Measurements from ENCODE around the gene MSH5. TPM values are rescaled to one million over a fixed set of nuclear protein-coding genes. Genes with fewer than 3 reads are reported as not detected.

Gene MSH5
- total and polyA plus RNA-seq, 2 of the 13 experiments (the other 11 are each of a cell fraction or from before 2014, with no cell fraction given), result 10.2 to 38.7 TPM

GRCh38 chr6:31729979-31730630 lies 9.7 kb upstream of the MSH5 start (continued):
- TF ChIP-seq JDP2 (CRISPR knock-in tag; IDR thresholded peaks at IDR 0.05; ENCODE audit: borderline replicate concordance) (no peak), RFX5 (IDR thresholded peaks at IDR 0.05; ENCODE audit: low read depth, low read length) (no peak), AGO1 (IDR thresholded peaks at IDR 0.05; ENCODE audit: low read depth, low read length, poor library complexity, severe bottlenecking) (peak; percentile 100), TP53 (CRISPR knock-in tag; conservative IDR thresholded peaks at IDR 0.05) (0 out of 2 replicates have a peak, but pooled peaks have one; percentile 2), BRCA1 (CRISPR knock-in tag; IDR thresholded peaks at IDR 0.05) (peak; percentile 22; the same call in 1 of the 2 replicates), ZNF296 (CRISPR knock-in tag; conservative IDR thresholded peaks at IDR 0.05) (no peak), HOXA3 (CRISPR knock-in tag; IDR thresholded peaks at IDR 0.05) (peak; percentile 53), YY1 (IDR thresholded peaks at IDR 0.05; ENCODE audit: insufficient read depth, insufficient replicate concordance, low read depth, low read length) (no peak), KDM2A (CRISPR knock-in tag; IDR thresholded peaks at IDR 0.05; ENCODE audit: borderline replicate concordance, low read depth) (peak; percentile 95)

- Histone ChIP-seq H3K4me2 (ENCODE audit: low read depth, low read length) (0 out of 2 replicates have a peak overlapping the region, but pooled peaks have one; percentile 86), H3K27ac (ENCODE audit: extremely low read length, insufficient read depth, low read length) (peak overlapping the region; percentile 11), H4K20me1 (ENCODE audit: insufficient read depth, low read length) (peaks cover 33% of the 10 kb centered on the region; the same call in 1 of the 2 replicates), H2AFZ (ENCODE audit: low read length) (no peak overlapping the region), H3K27me3 (ENCODE audit: control insufficient read depth in 1 of 2, insufficient read depth in 2 of 2, low read length in 2 of 2) (no peaks in the 10 kb centered on the region; a peak in 1 of 5 replicates), H3K9me3 (ENCODE audit: low read length) (no peaks in the 10 kb centered on the region), H3K79me2 (ENCODE audit: insufficient read depth, low read length) (peaks cover 27% of the 10 kb centered on the region), H3K4me3 (replicated peaks in 1 of 3; ENCODE audit: insufficient read depth in 1 of 3, low read depth in 2 of 3, low read length in 3 of 3) (no peak overlapping the region; a peak in 1 of 6 replicates), H3K36me3 (replicated peaks in 1 of 2; ENCODE audit: control insufficient read depth in 1 of 2, insufficient read depth in 2 of 2, low read length in 2 of 2) (peaks cover 24 to 42% of the 10 kb centered on the region in 2 experiments), H3K9ac (ENCODE audit: insufficient read depth, low read depth, low read length) (no peak overlapping the region), H3K4me1 (ENCODE audit: insufficient read depth, low read length) (peaks cover 57% of the 10 kb centered on the region)
- in situ Hi-C loops (cut with HindIII; ENCODE audit: extremely low pct_ligation_motif_present, low pct_unique_long_range_greater_than_20kb), result loop anchor here (5.0 kb wide), 1 partner anchor 37 kb away; no protein-coding TSS in a partner anchor
- DNase-seq (ENCODE audit: low spot score) (no peak), FAIRE-seq (peak; percentile 21), ATAC-seq (no peak)
- ChIA-PET POLR2A (interaction anchor here (0.6 to 11.3 kb wide), 18 partner anchors 8 to 221 kb away, joined by 3 to 279 read pairs (median 6); partner anchors contain the start of genes ABHD16A, CLIC1, HSPA1A and HSPA1B), CTCF (ENCODE audit: low intra/inter-chr PET ratio, low total read pairs) (interaction anchor here (4.2 kb wide), 1 partner anchor 39 kb away, joined by 74 read pairs; no protein-coding TSS in a partner anchor)
- WGBS (ENCODE audit: low lambda C conversion rate), result over 99% methylated on average over 10 of the region's 11 CpGs
- intact Hi-C loops (cut with micrococcal nuclease; ENCODE audit: unreplicated experiment), result no loop called here
- TF ChIP-seq RBM22 (optimal IDR thresholded peaks at IDR 0.05; ENCODE audit: low read length) (peak; percentile 35), TCF12 (IDR thresholded peaks at IDR 0.05) (no peak), TCF12 (CRISPR knock-in tag; IDR thresholded peaks at IDR 0.05) (0 out of 2 replicates have a peak, but pooled peaks have one; percentile 64), ZNF17 (CRISPR knock-in tag; IDR thresholded peaks at IDR 0.05) (no peak), ZNF558 (CRISPR knock-in tag; IDR thresholded peaks at IDR 0.05; ENCODE audit: borderline replicate concordance) (0 out of 2 replicates have a peak, but pooled peaks have one; percentile 53), SMAD3 (CRISPR knock-in tag; IDR thresholded peaks at IDR 0.05) (no peak), ZNF746 (CRISPR knock-in tag; IDR thresholded peaks at IDR 0.05) (peak; percentile 38; the same call in 1 of the 2 replicates), POGK (CRISPR knock-in tag; conservative IDR thresholded peaks at IDR 0.05) (0 out of 2 replicates have a peak, but pooled peaks have one; percentile 16), PAF1 (CRISPR knock-in tag; IDR thresholded peaks at IDR 0.05) (0 out of 2 replicates have a peak, but pooled peaks have one; percentile 67)
- BruUV-seq (replicated peaks), result no TSS peak
These were observed 9.1 kb upstream of the MSH5 start for GRCh38 chr6:31730631-31731086.

Measured in HepG2 (cell line).